IMR-90 (cell line): ENCODE results near the gene REN. TPM values are rescaled to one million over a fixed set of nuclear protein-coding genes. Genes with fewer than 3 reads are reported as not detected.

Experiments
- ATAC-seq: fragments of 200-7000 bp; cut with Tn5 transposase; 2 replicates; pipeline ENCODE4 v1.9.1; 2020; ENCODE audit warnings: low read depth, mild to moderate bottlenecking, moderate library complexity
- BruUV-seq: library from RNA; stranded (reverse); fragments of 400-500 nt; replicated peaks from 2 replicates; lab custom pipeline; 2021; lab: Mats Ljungman, UMichigan
- CTCF ChIA-PET: fragments of 300-600 bp; formaldehyde crosslinking; extraction: SDS; loops from one replicate; lab custom pipeline; 2021; ENCODE audit warnings: antibody characterized with exemption; lab: Yijun Ruan, JAX
- POLR2A ChIA-PET: fragments of 300-600 bp; sonication (Branson Sonifier 250); formaldehyde crosslinking; loops from one replicate; lab custom pipeline; 2022; ENCODE audit warnings: antibody characterized with exemption; ENCODE audit not compliant: unreplicated experiment; lab: Charles Lee
- DNase-seq: peaks from one replicate; pipeline ENCODE4 v3.0.0; 2013
- H2AFZ ChIP-seq: replicated peaks from 2 replicates; pipeline ENCODE3; 2013; ENCODE audit warnings: low read length, mild to moderate bottlenecking; ENCODE audit not compliant: poor library complexity
- H2AK5ac ChIP-seq: 2 replicates; pipeline ENCODE4 v1.6.1; 2013; ENCODE audit warnings: low read depth, low read length, inconsistent platforms
- H2AK9ac ChIP-seq: replicated peaks from 2 replicates; pipeline ENCODE3; 2013; ENCODE audit warnings: mild to moderate bottlenecking, low read depth, low read length, moderate library complexity; ENCODE audit not compliant: poor library complexity
- H2BK120ac ChIP-seq: 2 replicates; pipeline ENCODE4 v1.6.1; 2013; ENCODE audit warnings: low read depth, low read length, inconsistent platforms
- H2BK15ac ChIP-seq: 3 replicates; pipeline ENCODE4 v1.6.1; 2013; ENCODE audit warnings: low read depth, low read length, inconsistent platforms
- H2BK20ac ChIP-seq: 2 replicates; pipeline ENCODE4 v1.6.1; 2013; ENCODE audit warnings: low read depth, mild to moderate bottlenecking, inconsistent platforms, low read length, moderate library complexity
- H2BK5ac ChIP-seq: 2 replicates; pipeline ENCODE4 v1.6.1; 2013; ENCODE audit warnings: mild to moderate bottlenecking, low read depth, low read length, inconsistent platforms; ENCODE audit not compliant: poor library complexity, severe bottlenecking
- H3K14ac ChIP-seq: replicated peaks from 2 replicates; pipeline ENCODE4 v1.6.1; 2013; ENCODE audit warnings: low read depth, low read length, inconsistent platforms
- H3K18ac ChIP-seq: 2 replicates; pipeline ENCODE4 v1.6.1; 2013; ENCODE audit warnings: low read depth, low read length, control low read depth
- H3K23ac ChIP-seq: 2 replicates; pipeline ENCODE4 v1.6.1; 2013; ENCODE audit warnings: low read depth, low read length, inconsistent platforms
- H3K27ac ChIP-seq: 2 replicates; pipeline ENCODE4 v1.5.1; 2013; ENCODE audit warnings: mild to moderate bottlenecking, control low read depth, low read length; ENCODE audit not compliant: insufficient read depth
- H3K27me3 ChIP-seq: 2 replicates; pipeline ENCODE4 v1.6.1; 2013; ENCODE audit warnings: low read length; ENCODE audit not compliant: control insufficient read depth, insufficient read depth
- H3K36me3 ChIP-seq: 2 replicates; pipeline ENCODE4 v1.6.1; 2013; ENCODE audit warnings: low read length, mixed read lengths; ENCODE audit not compliant: control insufficient read depth, insufficient read depth
- H3K4ac ChIP-seq: 2 replicates; pipeline ENCODE4 v1.6.1; 2013; ENCODE audit warnings: low read depth, low read length, inconsistent platforms
- H3K4me1 ChIP-seq: 2 replicates; pipeline ENCODE4 v1.6.1; 2013; ENCODE audit warnings: low read length, mixed read lengths; ENCODE audit not compliant: control insufficient read depth, insufficient read depth
- H3K4me2 ChIP-seq: 2 replicates; pipeline ENCODE4 v1.6.1; 2013; ENCODE audit warnings: low read depth, mild to moderate bottlenecking, control low read depth, low read length, moderate library complexity
- H3K4me3 ChIP-seq: 2 replicates; pipeline ENCODE4 v1.5.1; 2013; ENCODE audit warnings: low read depth, mild to moderate bottlenecking, control low read depth, low read length, moderate library complexity; ENCODE audit not compliant: insufficient read depth
- H3K56ac ChIP-seq: 2 replicates; pipeline ENCODE4 v1.6.1; 2013; ENCODE audit warnings: low read length, inconsistent platforms; ENCODE audit not compliant: insufficient read depth; ENCODE audit errors: extremely low read depth
- H3K79me1 ChIP-seq, 2 experiments: 2 replicates each; pipeline ENCODE4 v1.6.1; 2013; ENCODE audit warnings: low read length in 2 of 2, inconsistent platforms in 1 of 2, low read depth in 1 of 2
- H3K9ac ChIP-seq: 2 replicates; pipeline ENCODE4 v1.6.1; 2013; ENCODE audit warnings: low read depth, low read length, control low read depth
- H3K9me1 ChIP-seq: 2 replicates; pipeline ENCODE4 v1.6.1; 2013; ENCODE audit warnings: low read length, inconsistent platforms; ENCODE audit not compliant: insufficient read depth
- H3K9me3 ChIP-seq: 2 replicates; pipeline ENCODE4 v1.6.1; 2013; ENCODE audit warnings: low read length; ENCODE audit not compliant: control insufficient read depth, insufficient read depth
- H4K20me1 ChIP-seq: 2 replicates; pipeline ENCODE4 v1.6.1; 2013; ENCODE audit warnings: low read length, inconsistent platforms; ENCODE audit not compliant: insufficient read depth
- H4K5ac ChIP-seq: 2 replicates; pipeline ENCODE4 v1.6.1; 2013; ENCODE audit warnings: mild to moderate bottlenecking, low read depth, low read length, control low read depth
- H4K8ac ChIP-seq, 2 experiments: 2 replicates each; pipeline ENCODE4 v1.6.1; 2013; ENCODE audit warnings: low read depth in 2 of 2, low read length in 2 of 2, control low read depth in 1 of 2, inconsistent platforms in 1 of 2
- H4K91ac ChIP-seq: 2 replicates; pipeline ENCODE4 v1.6.1; 2013; ENCODE audit warnings: low read depth, low read length, inconsistent platforms; ENCODE audit not compliant: insufficient read depth
- CEBPB ChIP-seq: IDR thresholded peaks from 2 replicates; pipeline ENCODE4 v1.6.1; 2012; ENCODE audit warnings: low read depth, low read length, improper control_type of control experiment
- CHD1 ChIP-seq: IDR thresholded peaks from 2 replicates; pipeline ENCODE4 v1.6.1; 2012; ENCODE audit warnings: low read depth, low read length, improper control_type of control experiment
- CTCF ChIP-seq: conservative IDR thresholded peaks from 2 replicates; pipeline ENCODE4 v1.5.1; 2012; ENCODE audit warnings: mild to moderate bottlenecking, low read depth, low read length, improper control_type of control experiment
- ELK1 ChIP-seq: fragments of 150-350 bp; IDR thresholded peaks from 2 replicates; pipeline ENCODE4 v1.6.1; 2016; ENCODE audit warnings: low read depth, mild to moderate bottlenecking, low read length, moderate library complexity, borderline replicate concordance
- FOS ChIP-seq: fragments of 150-350 bp; IDR thresholded peaks from 2 replicates; pipeline ENCODE4 v1.6.1; 2016; ENCODE audit warnings: low read depth, low read length
- MAFK ChIP-seq: IDR thresholded peaks from 2 replicates; pipeline ENCODE4 v1.6.1; 2012; ENCODE audit warnings: low read depth, low read length, improper control_type of control experiment
- MAZ ChIP-seq: IDR thresholded peaks from 2 replicates; pipeline ENCODE4 v1.6.1; 2012; ENCODE audit warnings: low read depth, mild to moderate bottlenecking, low read length, improper control_type of control experiment, moderate library complexity, borderline replicate concordance
- MXI1 ChIP-seq: IDR thresholded peaks from 2 replicates; pipeline ENCODE4 v1.6.1; 2012; ENCODE audit warnings: low read depth, mild to moderate bottlenecking, low read length, moderate library complexity, borderline replicate concordance
- POLR2A ChIP-seq: IDR thresholded peaks from 2 replicates; pipeline ENCODE4 v1.6.1; 2012; ENCODE audit warnings: mild to moderate bottlenecking, low read depth, low read length
- RAD21 ChIP-seq: IDR thresholded peaks from 2 replicates; pipeline ENCODE4 v1.6.1; 2012; ENCODE audit warnings: low read length, improper control_type of control experiment
- RCOR1 ChIP-seq: IDR thresholded peaks from 2 replicates; pipeline ENCODE4 v1.6.1; 2012; ENCODE audit warnings: mild to moderate bottlenecking, low read length, improper control_type of control experiment; ENCODE audit not compliant: insufficient replicate concordance
- RFX5 ChIP-seq: IDR thresholded peaks from 2 replicates; pipeline ENCODE4 v1.8.0; 2012; ENCODE audit warnings: low read depth, mild to moderate bottlenecking, low read length, moderate library complexity
- SMC3 ChIP-seq: fragments of 150-350 bp; IDR thresholded peaks from 2 replicates; pipeline ENCODE4 v1.6.1; 2016; ENCODE audit warnings: low read depth, mild to moderate bottlenecking, antibody characterized with exemption, low read length, moderate library complexity
- USF2 ChIP-seq: fragments of 150-350 bp; IDR thresholded peaks from 2 replicates; pipeline ENCODE4 v1.6.1; 2017; ENCODE audit warnings: mild to moderate bottlenecking, antibody characterized with exemption, low read length, low read depth
- WGBS, 2 experiments: methylation state at CpG; one replicate each; pipeline versions ENCODE4 v1.1.5 to v1.1.7; 2013; ENCODE audit warnings: missing lambda C conversion rate in 2 of 2; ENCODE audit not compliant: insufficient read length in 1 of 2; ENCODE audit errors: extremely low coverage in 2 of 2; 5-methylcytosine and 5-hydroxymethylcytosine counted together
- dilution Hi-C: fragments of 300-500 bp; cut with HindIII; formaldehyde crosslinking; loops from one replicate; pipeline ENCODE4 v1.14.3; 2018; ENCODE audit warnings: low sequenced_read_pairs; ENCODE audit not compliant: unreplicated experiment
- in situ Hi-C: fragments of 300-500 bp; cut with MboI; formaldehyde crosslinking; loops from 3 replicates; pipeline ENCODE4 v1.14.3; 2019; ENCODE audit warnings: low sequenced_read_pairs, inconsistent platforms, mixed read lengths
- intact Hi-C: fragments of 100-400 bp; cut with micrococcal nuclease; formaldehyde crosslinking; loops from 2 replicates; pipeline ENCODE4 v1.10.0; 2022
- polyA plus RNA-seq, 3 experiments: library from polyadenylated mRNA; depleted of rRNA; stranded (reverse); fragments of >200 nt; gene quantifications; 2 replicates each; pipeline ENCODE4 v1.2.3, GENCODE V29; 2012; ENCODE audit warnings: low replicate concordance in 1 of 3
- total RNA-seq: library from RNA; depleted of rRNA; stranded (reverse); fragments of >200 nt; gene quantifications from 2 replicates; pipeline ENCODE4 v1.2.3, GENCODE V29; 2012

The REN gene
- total and polyA plus RNA-seq, 2 of the 4 experiments (the other 2 are of a cell fraction): 0.54 to 1.2 TPM

- Histone ChIP-seq H2AK5ac (no peak overlapping the region), H3K9me1 (peaks cover 8% of the 10 kb centered on the region), H3K4me3 (no peak overlapping the region), H2BK15ac (no peak overlapping the region), H4K8ac (no peak overlapping the region), H2BK120ac (no peak overlapping the region), H3K79me1 (no peaks in the 10 kb centered on the region), H2AK9ac (no peak overlapping the region), H3K23ac (no peak overlapping the region), H3K4me2 (no peak overlapping the region), H2BK5ac (no peak overlapping the region), H3K4me1 (peaks cover 8% of the 10 kb centered on the region; the same call in 1 of the 2 replicates), H3K14ac (no peak overlapping the region), H3K4ac (no peak overlapping the region), H3K9me3 (no peaks in the 10 kb centered on the region), H3K27ac (no peak overlapping the region), H4K20me1 (no peaks in the 10 kb centered on the region; the same call in 1 of the 2 replicates), H3K36me3 (peaks cover 5% of the 10 kb centered on the region), H3K18ac (no peak overlapping the region), H3K9ac (no peak overlapping the region), H3K27me3 (no peaks in the 10 kb centered on the region), H2AFZ (no peak overlapping the region), H4K91ac (no peak overlapping the region), H2BK20ac (no peak overlapping the region), H3K56ac (no peak overlapping the region), H4K5ac (no peak overlapping the region)
- in situ Hi-C loops: no loop called here
- CTCF ChIA-PET: interaction anchor here (0.6 kb wide), 1 partner anchor 307 kb away, joined by 6 read pairs; no protein-coding TSS in a partner anchor
- WGBS, 2 experiments: 80% methylated on average over 1 of the region's 4 CpGs; no CpG with 5 or more reads in 1 of the 2 experiments
- POLR2A ChIA-PET: no interaction called here
- dilution Hi-C loops: no loop called here
- TF ChIP-seq FOS: no peak
- TF ChIP-seq CHD1: no peak
- TF ChIP-seq SMC3: no peak
- no peak for TF ChIP-seq RAD21
- TF ChIP-seq CTCF: no peak
- no peak for TF ChIP-seq RFX5
- TF ChIP-seq POLR2A: no peak
- no peak for TF ChIP-seq MAFK
- no peak for TF ChIP-seq MXI1
- TF ChIP-seq ELK1: no peak
- no peak for TF ChIP-seq CEBPB
- TF ChIP-seq RCOR1: no peak
- no peak for TF ChIP-seq MAZ
- TF ChIP-seq USF2: no peak
- no TSS peak for BruUV-seq
- intact Hi-C loops: no loop called here
- DNase-seq (no peak), ATAC-seq (no peak)
These were observed 51.0 kb downstream of the REN start for GRCh38 chr1:204115116-204115515.
